ENCODE data around the gene MTARC2.

The MTARC2 gene

DNA sequence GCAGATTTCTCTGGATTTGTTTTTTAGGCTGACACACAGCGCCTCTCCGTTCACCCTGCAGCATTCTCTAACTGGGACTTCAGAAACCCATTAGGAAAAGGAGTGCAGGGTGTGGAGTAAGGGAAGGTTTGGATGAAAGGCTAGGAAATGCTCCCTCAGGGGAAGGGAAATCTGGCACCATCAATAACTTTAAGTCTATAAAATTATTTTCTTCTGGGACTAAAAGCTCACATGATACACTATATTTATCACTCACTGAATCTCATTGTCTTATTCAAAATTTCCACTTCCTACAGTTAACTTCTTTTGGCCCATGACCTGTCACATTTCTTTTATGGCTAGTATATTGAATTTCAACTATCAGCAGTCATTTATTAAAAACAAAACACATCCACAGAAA, 85.3 kb downstream of the MTARC2 start:
- DNase-seq, result no peak
